Endothelial cell of umbilical vein (primary cell): ENCODE data around the gene LRTM2.

Experiments used
- CTCF ChIP-seq, 2 donors: IDR thresholded peaks; 1 replicate in 1 of 2; 2 replicates in 1 of 2; pipeline ENCODE4 v1.5.1; 2011; ENCODE audit warnings: low read length in 2 of 2, mild to moderate bottlenecking in 2 of 2, moderate library complexity in 2 of 2, control low read depth in 1 of 2, inconsistent platforms in 1 of 2, low read depth in 1 of 2; ENCODE audit not compliant: insufficient read depth in 1 of 2; ENCODE audit errors: extremely low read depth in 1 of 2
- EZH2 ChIP-seq: IDR thresholded peaks from 2 replicates; pipeline ENCODE4 v1.6.1; 2012; ENCODE audit warnings: borderline replicate concordance, low read depth, mild to moderate bottlenecking, moderate library complexity, low read length, inconsistent platforms; ENCODE audit not compliant: severe bottlenecking
- MAX ChIP-seq: IDR thresholded peaks from 2 replicates; pipeline ENCODE4 v1.6.1; 2011; ENCODE audit not compliant: insufficient read depth, insufficient read length
- MYC ChIP-seq: IDR thresholded peaks from one replicate; pipeline ENCODE4 v1.6.1; 2011; ENCODE audit warnings: mild to moderate bottlenecking, low read depth, low read length
- POLR2A ChIP-seq: IDR thresholded peaks from 2 replicates; pipeline ENCODE4 v1.6.1; 2012; ENCODE audit warnings: low read depth, mild to moderate bottlenecking, control low read depth, low read length
- POLR2AphosphoS5 ChIP-seq: IDR thresholded peaks from 2 replicates; pipeline ENCODE4 v1.6.1; 2012; ENCODE audit warnings: low read depth, mild to moderate bottlenecking, control low read depth, low read length, moderate library complexity; ENCODE audit not compliant: insufficient read depth

GRCh38 chr12:1821805-1822204 is 1.4 kb downstream of the LRTM2 start:
- TF ChIP-seq POLR2A (no peak), CTCF (IDR thresholded peaks at IDR 0.05; ENCODE audit: extremely low read depth in 1 of 2, insufficient read depth in 1 of 2, low read depth in 1 of 2, low read length in 2 of 2) (no peak), MYC (no peak), EZH2 (no peak), POLR2AphosphoS5 (no peak), MAX (no peak)
